PC-9 (cell line): ENCODE results near the gene ADNP.

Experiments
- EZH2 ChIP-seq: fragments of 200-600 bp; sonication (generic); IDR thresholded peaks from 2 replicates; pipeline ENCODE4 v1.8.0; 2017; ENCODE audit warnings: antibody characterized with exemption, low read depth
- TF ChIP-seq, protein P1 (sequence below): fragments of 200-600 bp; sonication (generic); conservative IDR thresholded peaks from 2 replicates; pipeline ENCODE4 v1.6.1; 2017; ENCODE audit warnings: mixed run types, antibody characterized with exemption, mild to moderate bottlenecking, moderate library complexity

DNA sequence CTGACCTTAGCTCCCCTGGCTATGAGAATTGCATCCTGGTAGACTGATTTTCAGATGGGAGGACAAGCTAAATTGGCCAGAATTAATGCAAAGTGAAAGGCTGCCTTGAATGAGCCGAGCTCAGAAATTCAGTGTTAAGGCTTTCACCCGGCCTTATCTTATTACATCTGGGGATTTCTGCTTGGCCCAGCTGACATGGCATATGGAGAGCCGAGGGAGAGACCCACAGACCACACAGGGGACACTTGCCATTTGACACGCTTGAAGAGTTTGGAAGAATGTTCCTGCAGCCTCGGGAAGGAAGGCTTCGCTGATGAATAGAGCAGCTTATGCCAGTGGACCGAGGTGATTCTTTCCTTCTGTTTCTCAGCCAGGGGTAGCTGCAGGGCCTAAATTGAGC lies 36.3 kb upstream of the ADNP start:
- TF ChIP-seq EZH2, result no peak
- TF ChIP-seq, protein P1, sequence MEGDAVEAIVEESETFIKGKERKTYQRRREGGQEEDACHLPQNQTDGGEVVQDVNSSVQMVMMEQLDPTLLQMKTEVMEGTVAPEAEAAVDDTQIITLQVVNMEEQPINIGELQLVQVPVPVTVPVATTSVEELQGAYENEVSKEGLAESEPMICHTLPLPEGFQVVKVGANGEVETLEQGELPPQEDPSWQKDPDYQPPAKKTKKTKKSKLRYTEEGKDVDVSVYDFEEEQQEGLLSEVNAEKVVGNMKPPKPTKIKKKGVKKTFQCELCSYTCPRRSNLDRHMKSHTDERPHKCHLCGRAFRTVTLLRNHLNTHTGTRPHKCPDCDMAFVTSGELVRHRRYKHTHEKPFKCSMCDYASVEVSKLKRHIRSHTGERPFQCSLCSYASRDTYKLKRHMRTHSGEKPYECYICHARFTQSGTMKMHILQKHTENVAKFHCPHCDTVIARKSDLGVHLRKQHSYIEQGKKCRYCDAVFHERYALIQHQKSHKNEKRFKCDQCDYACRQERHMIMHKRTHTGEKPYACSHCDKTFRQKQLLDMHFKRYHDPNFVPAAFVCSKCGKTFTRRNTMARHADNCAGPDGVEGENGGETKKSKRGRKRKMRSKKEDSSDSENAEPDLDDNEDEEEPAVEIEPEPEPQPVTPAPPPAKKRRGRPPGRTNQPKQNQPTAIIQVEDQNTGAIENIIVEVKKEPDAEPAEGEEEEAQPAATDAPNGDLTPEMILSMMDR, result no peak
